ENCODE measurements around the gene LHX4. TPM values are rescaled to one million over a fixed set of nuclear protein-coding genes. Genes with fewer than 3 reads are reported as not detected.

The LHX4 gene
- total and polyA plus RNA-seq, 2 of the 4 experiments (the other 2 are of a cell fraction), result 0.05 to 0.18 TPM

DNA sequence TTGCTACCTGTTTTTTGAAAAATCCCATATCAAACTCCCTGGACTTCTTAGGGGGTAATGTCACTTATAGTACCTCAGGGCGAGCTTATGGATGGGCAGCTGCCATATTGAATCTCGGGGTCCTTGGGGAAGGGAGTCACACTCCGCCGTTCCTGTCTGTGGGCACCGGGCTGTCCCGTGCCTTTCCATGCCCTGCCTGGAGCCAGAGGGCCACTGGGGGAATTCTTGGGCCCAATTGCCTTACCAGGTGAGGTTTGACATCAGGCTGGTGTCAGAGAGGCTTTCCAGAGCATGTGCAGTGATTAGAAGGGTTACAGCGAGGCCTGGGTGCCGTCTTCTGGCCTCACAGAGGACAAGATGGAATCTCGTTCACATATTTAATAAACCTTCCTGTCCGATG is 46.6 kb upstream of the LHX4 start:
- dilution Hi-C loops (cut with HindIII; ENCODE audit: low sequenced_read_pairs, unreplicated experiment), result no loop called here

More for the DNA sequence above, 46.6 kb upstream of the LHX4 start:
- no TSS peak for BruUV-seq (replicated peaks)
- ChIA-PET POLR2A (ENCODE audit: unreplicated experiment) (no interaction called here), CTCF (no interaction called here)
- H4K5ac ChIP-seq (ENCODE audit: low read depth, low read length), result no peak overlapping the region
- H4K8ac ChIP-seq (ENCODE audit: low read depth in 2 of 2, low read length in 2 of 2), result no peak overlapping the region
- H3K23ac ChIP-seq (ENCODE audit: low read depth, low read length), result no peak overlapping the region
- no peak overlapping the region for H2BK20ac ChIP-seq (ENCODE audit: low read depth, low read length)
- no peak overlapping the region for H4K91ac ChIP-seq (ENCODE audit: insufficient read depth, low read depth, low read length)
- peaks cover 95% of the 10 kb centered on the region for H3K36me3 ChIP-seq (ENCODE audit: control insufficient read depth, insufficient read depth, low read length)
- no peak overlapping the region for H2AFZ ChIP-seq (replicated peaks; ENCODE audit: low read length, poor library complexity)
- H3K18ac ChIP-seq (ENCODE audit: low read depth, low read length), result no peak overlapping the region
- H3K9me1 ChIP-seq (ENCODE audit: insufficient read depth, low read length), result no peaks in the 10 kb centered on the region
- H2AK9ac ChIP-seq (replicated peaks; ENCODE audit: low read depth, low read length, poor library complexity), result no peak overlapping the region
- no peaks in the 10 kb centered on the region for H3K9me3 ChIP-seq (ENCODE audit: control insufficient read depth, insufficient read depth, low read length)
- no peak overlapping the region for H3K4me3 ChIP-seq (ENCODE audit: insufficient read depth, low read depth, low read length)
- H3K79me1 ChIP-seq (ENCODE audit: low read depth in 1 of 2, low read length in 2 of 2), result peaks cover 11 to 56% of the 10 kb centered on the region in 2 experiments; a peak in 3 of 4 replicates
- no peak overlapping the region for H3K4me2 ChIP-seq (ENCODE audit: low read depth, low read length)
- in situ Hi-C loops (cut with MboI; ENCODE audit: low sequenced_read_pairs), result loop anchor here (10.0 kb wide), 1 partner anchor 309 kb away; the partner anchor contains the start of gene TOR1AIP2
- no peak overlapping the region for H2BK15ac ChIP-seq (ENCODE audit: low read depth, low read length)
- no peak overlapping the region for H3K56ac ChIP-seq (ENCODE audit: extremely low read depth, insufficient read depth, low read length)
- no peak overlapping the region for H3K27ac ChIP-seq (ENCODE audit: insufficient read depth, low read length)
- no peak for TF ChIP-seq BHLHE40 (IDR thresholded peaks at IDR 0.05; ENCODE audit: low read depth, low read length)
- TF ChIP-seq POLR2A (IDR thresholded peaks at IDR 0.05; ENCODE audit: low read depth, low read length), result no peak
- no peak for TF ChIP-seq MAFK (IDR thresholded peaks at IDR 0.05; ENCODE audit: low read depth, low read length)
- TF ChIP-seq RFX5 (IDR thresholded peaks at IDR 0.05; ENCODE audit: low read depth, low read length), result no peak
- TF ChIP-seq, protein P1, sequence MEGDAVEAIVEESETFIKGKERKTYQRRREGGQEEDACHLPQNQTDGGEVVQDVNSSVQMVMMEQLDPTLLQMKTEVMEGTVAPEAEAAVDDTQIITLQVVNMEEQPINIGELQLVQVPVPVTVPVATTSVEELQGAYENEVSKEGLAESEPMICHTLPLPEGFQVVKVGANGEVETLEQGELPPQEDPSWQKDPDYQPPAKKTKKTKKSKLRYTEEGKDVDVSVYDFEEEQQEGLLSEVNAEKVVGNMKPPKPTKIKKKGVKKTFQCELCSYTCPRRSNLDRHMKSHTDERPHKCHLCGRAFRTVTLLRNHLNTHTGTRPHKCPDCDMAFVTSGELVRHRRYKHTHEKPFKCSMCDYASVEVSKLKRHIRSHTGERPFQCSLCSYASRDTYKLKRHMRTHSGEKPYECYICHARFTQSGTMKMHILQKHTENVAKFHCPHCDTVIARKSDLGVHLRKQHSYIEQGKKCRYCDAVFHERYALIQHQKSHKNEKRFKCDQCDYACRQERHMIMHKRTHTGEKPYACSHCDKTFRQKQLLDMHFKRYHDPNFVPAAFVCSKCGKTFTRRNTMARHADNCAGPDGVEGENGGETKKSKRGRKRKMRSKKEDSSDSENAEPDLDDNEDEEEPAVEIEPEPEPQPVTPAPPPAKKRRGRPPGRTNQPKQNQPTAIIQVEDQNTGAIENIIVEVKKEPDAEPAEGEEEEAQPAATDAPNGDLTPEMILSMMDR (conservative IDR thresholded peaks at IDR 0.05; ENCODE audit: low read depth, low read length), result no peak
- no peak for TF ChIP-seq CHD1 (IDR thresholded peaks at IDR 0.05; ENCODE audit: low read depth, low read length)
- TF ChIP-seq, protein P2, sequence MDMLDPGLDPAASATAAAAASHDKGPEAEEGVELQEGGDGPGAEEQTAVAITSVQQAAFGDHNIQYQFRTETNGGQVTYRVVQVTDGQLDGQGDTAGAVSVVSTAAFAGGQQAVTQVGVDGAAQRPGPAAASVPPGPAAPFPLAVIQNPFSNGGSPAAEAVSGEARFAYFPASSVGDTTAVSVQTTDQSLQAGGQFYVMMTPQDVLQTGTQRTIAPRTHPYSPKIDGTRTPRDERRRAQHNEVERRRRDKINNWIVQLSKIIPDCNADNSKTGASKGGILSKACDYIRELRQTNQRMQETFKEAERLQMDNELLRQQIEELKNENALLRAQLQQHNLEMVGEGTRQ (IDR thresholded peaks at IDR 0.05; ENCODE audit: low read depth, low read length), result no peak
- no peak for TF ChIP-seq CEBPB (IDR thresholded peaks at IDR 0.05; ENCODE audit: low read depth, low read length)
- no peak for TF ChIP-seq FOS (IDR thresholded peaks at IDR 0.05; ENCODE audit: low read depth, low read length)
- no peak for TF ChIP-seq RCOR1 (IDR thresholded peaks at IDR 0.05; ENCODE audit: insufficient replicate concordance, low read length)
- TF ChIP-seq MAZ (IDR thresholded peaks at IDR 0.05; ENCODE audit: borderline replicate concordance, low read depth, low read length), result no peak
- TF ChIP-seq MXI1 (IDR thresholded peaks at IDR 0.05; ENCODE audit: borderline replicate concordance, low read depth, low read length), result no peak
- TF ChIP-seq RAD21 (IDR thresholded peaks at IDR 0.05; ENCODE audit: low read length), result no peak
- TF ChIP-seq, protein P3, sequence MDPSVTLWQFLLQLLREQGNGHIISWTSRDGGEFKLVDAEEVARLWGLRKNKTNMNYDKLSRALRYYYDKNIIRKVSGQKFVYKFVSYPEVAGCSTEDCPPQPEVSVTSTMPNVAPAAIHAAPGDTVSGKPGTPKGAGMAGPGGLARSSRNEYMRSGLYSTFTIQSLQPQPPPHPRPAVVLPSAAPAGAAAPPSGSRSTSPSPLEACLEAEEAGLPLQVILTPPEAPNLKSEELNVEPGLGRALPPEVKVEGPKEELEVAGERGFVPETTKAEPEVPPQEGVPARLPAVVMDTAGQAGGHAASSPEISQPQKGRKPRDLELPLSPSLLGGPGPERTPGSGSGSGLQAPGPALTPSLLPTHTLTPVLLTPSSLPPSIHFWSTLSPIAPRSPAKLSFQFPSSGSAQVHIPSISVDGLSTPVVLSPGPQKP (IDR thresholded peaks at IDR 0.05; ENCODE audit: borderline replicate concordance, low read depth, low read length), result no peak
- no peak for TF ChIP-seq NFE2L2 (IDR thresholded peaks at IDR 0.05; ENCODE audit: low read depth, low read length)
- TF ChIP-seq SMC3 (IDR thresholded peaks at IDR 0.05; ENCODE audit: low read depth, low read length), result no peak
- DNase-seq (no peak), ATAC-seq (ENCODE audit: low read depth) (no peak)
- H2BK5ac ChIP-seq (ENCODE audit: low read depth, low read length, poor library complexity, severe bottlenecking), result no peak overlapping the region
- H3K9ac ChIP-seq (ENCODE audit: low read depth, low read length), result no peak overlapping the region
- no peaks in the 10 kb centered on the region for H3K27me3 ChIP-seq (ENCODE audit: control insufficient read depth, insufficient read depth, low read length)
- no peak overlapping the region for H2BK120ac ChIP-seq (ENCODE audit: low read depth, low read length)
- H3K4ac ChIP-seq (ENCODE audit: low read depth, low read length), result no peak overlapping the region
- no peak overlapping the region for H2AK5ac ChIP-seq (ENCODE audit: low read depth, low read length)
- H3K4me1 ChIP-seq (ENCODE audit: control insufficient read depth, insufficient read depth, low read length), result no peaks in the 10 kb centered on the region
- WGBS, 2 experiments (ENCODE audit: extremely low coverage in 2 of 2, insufficient read length in 1 of 2), result 97% methylated on average over 4 of the region's 10 CpGs; no CpG with 5 or more reads in 1 of the 2 experiments
- H4K20me1 ChIP-seq (ENCODE audit: insufficient read depth, low read length), result peaks cover 31% of the 10 kb centered on the region
- H3K14ac ChIP-seq (replicated peaks; ENCODE audit: low read depth, low read length), result no peak overlapping the region
- intact Hi-C loops (cut with micrococcal nuclease), result no loop called here

Data from IMR-90 (cell line).